Mammary epithelial cell (primary cell): ENCODE measurements around the gene DDHD1.

Source experiments
- EZH2 ChIP-seq: IDR thresholded peaks from 2 replicates; pipeline ENCODE4 v1.6.1; 2012; ENCODE audit warnings: low read length, inconsistent platforms, borderline replicate concordance
- TF ChIP-seq, protein P1 (sequence below), 2 donors: IDR thresholded peaks in 1 of 2; conservative IDR thresholded peaks in 1 of 2; 2 replicates each; pipeline ENCODE4 v1.5.1; 2011 to 2012; ENCODE audit warnings: inconsistent platforms in 2 of 2, low read length in 2 of 2, mild to moderate bottlenecking in 2 of 2, control low read depth in 1 of 2, low read depth in 1 of 2; ENCODE audit not compliant: insufficient read depth in 1 of 2; ENCODE audit errors: extremely low read depth in 1 of 2

DNA sequence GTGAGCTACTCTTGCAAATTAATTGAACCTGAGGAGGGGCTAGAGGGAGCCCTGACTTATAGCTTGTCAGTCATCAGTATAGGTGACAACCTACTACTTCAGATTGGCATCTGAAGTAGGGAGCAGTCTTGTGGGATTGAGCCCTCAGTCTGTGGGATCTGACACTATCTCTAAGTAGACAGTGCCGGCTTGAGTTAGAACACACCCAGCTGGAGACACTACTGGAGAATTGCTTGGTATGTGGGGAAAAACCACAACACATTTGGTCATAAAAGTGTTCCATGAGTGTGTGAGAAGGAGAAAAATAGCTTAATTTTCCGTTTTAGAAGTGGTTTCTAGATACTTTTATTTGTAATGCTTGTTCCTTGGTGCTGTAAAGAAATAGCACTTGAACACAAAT lies 30.5 kb upstream of the DDHD1 start:
- TF ChIP-seq, protein P1, sequence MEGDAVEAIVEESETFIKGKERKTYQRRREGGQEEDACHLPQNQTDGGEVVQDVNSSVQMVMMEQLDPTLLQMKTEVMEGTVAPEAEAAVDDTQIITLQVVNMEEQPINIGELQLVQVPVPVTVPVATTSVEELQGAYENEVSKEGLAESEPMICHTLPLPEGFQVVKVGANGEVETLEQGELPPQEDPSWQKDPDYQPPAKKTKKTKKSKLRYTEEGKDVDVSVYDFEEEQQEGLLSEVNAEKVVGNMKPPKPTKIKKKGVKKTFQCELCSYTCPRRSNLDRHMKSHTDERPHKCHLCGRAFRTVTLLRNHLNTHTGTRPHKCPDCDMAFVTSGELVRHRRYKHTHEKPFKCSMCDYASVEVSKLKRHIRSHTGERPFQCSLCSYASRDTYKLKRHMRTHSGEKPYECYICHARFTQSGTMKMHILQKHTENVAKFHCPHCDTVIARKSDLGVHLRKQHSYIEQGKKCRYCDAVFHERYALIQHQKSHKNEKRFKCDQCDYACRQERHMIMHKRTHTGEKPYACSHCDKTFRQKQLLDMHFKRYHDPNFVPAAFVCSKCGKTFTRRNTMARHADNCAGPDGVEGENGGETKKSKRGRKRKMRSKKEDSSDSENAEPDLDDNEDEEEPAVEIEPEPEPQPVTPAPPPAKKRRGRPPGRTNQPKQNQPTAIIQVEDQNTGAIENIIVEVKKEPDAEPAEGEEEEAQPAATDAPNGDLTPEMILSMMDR (conservative IDR thresholded peaks at IDR 0.05 in 1 of 2, IDR thresholded peaks at IDR 0.05 in 1 of 2; ENCODE audit: extremely low read depth in 1 of 2, insufficient read depth in 1 of 2, low read depth in 1 of 2, low read length in 2 of 2), result no peak
- no peak for TF ChIP-seq EZH2
